ENCODE data around the gene GNG7.
"Not testable (repeated sequence)": the region's sequence is repeated elsewhere in the genome, so short reads cannot be mapped to it uniquely, and the experiment has no call there.

The GNG7 gene

GRCh38 chr19:2529942-2530341 lies 172.6 kb downstream of the GNG7 start:
- DNase-seq: not testable (repeated sequence)

- DNase-seq: peak; percentile 80
Measured at GRCh38 chr19:2529473-2529918, 173.0 kb downstream of the GNG7 start.

- no peak for DNase-seq
Measured at GRCh38 chr19:2528675-2529101, 173.8 kb downstream of the GNG7 start.

DNA sequence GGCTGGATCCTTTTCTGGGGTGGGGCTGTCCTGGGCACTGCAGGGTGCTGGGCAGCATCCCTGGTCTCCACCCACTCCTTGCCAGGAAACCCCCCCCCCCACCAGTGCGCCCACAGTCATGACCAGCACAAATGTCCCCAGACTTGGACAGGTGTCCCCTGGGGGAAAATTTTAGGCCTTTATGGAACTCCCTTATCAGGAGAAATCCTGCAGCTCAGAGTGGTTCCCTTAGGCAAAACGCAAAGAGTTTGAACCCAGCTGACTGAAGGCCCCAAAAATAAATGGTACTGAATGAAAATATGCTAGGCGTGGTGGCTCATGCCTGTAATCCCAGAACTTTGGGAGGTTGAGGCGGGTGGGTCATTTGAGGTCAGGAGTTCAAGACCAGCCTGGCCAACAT lies 174.8 kb downstream of the GNG7 start:
- no peak for DNase-seq

DNA sequence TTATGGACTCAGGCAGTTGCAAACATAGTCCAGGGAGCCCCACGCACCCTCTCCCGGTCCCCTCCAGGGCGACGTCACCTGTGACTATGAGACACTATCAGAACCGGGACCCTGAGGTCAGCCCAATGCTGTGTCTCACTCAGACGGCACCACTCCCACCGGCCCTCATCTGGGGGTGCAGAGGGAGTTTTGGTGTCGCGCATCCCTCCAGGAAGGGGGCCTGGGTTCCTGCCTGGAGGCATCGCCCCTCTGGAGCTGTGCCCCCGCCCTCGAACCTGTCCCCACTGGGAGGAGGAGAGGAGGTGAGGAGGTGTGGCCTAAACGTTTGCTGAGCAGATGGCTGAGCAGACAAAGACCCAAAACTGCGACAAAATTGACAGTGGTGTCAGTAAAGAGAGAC lies 175.3 kb downstream of the GNG7 start:
- DNase-seq: no peak

DNA sequence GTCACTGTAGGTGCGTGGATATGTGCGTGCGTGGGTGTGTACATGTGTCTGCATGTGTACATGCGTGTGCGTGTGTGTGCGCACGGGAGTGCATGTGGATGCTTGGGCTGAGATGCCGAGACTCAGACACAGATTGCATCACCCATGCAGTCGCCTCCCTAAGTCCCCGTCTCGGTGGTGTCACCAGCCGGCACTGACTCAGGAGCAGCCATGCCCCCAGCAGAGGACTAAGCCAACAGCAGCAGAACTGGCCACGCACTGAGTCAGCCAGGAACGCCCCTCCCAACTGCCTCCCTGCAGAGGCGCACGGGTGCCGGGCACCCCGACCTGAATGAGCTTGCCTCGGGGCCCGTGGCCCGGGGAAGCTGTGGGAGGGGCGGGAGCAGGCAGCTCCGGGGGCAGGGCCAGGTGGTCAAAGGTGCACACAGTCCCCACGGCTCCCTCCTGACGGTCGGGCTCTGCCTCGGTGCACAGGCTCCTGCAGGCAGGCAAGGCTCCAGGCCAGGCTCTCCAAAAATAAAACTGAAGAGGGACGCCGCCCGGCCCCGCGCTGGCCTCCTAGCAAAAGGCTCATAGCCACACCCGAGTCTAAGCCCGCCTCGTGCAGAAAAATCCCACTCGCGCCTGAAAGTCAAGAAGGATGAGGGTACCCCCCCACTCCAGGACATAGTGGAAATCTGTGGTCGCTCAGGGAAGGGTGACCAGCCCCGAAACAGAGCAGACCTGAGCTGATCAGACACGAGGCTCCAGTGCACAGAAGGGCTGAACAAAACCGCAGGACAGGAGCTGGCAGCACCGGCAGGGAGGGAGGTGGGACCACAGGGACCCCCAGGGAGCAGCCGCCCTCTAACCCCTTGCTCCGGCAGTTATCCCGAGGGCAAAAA lies 177.4 kb downstream of the GNG7 start:
- DNase-seq: peak; percentile 93

DNA sequence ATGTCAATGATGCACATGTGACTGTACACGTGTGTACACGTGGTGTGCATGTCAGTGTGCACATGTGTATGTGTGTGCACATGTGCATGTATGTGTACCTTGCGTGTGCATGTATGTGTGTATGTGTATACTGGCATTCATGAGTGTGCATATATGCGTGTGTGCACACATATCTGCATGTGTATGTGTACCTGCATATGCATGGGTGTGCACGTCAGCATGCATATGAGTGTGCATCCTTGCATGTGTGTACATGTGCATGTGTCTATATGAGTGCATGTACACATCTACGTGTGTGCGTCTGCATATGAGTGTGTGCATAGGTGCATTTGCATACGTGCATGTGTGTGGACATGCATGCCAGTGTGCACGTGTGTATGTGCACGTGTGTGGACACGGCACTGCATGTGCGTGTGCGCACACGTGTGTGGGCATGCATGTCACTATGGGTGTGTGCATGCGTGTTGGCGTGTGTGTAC lies 178.1 kb downstream of the GNG7 start:
- no peak for DNase-seq

DNA sequence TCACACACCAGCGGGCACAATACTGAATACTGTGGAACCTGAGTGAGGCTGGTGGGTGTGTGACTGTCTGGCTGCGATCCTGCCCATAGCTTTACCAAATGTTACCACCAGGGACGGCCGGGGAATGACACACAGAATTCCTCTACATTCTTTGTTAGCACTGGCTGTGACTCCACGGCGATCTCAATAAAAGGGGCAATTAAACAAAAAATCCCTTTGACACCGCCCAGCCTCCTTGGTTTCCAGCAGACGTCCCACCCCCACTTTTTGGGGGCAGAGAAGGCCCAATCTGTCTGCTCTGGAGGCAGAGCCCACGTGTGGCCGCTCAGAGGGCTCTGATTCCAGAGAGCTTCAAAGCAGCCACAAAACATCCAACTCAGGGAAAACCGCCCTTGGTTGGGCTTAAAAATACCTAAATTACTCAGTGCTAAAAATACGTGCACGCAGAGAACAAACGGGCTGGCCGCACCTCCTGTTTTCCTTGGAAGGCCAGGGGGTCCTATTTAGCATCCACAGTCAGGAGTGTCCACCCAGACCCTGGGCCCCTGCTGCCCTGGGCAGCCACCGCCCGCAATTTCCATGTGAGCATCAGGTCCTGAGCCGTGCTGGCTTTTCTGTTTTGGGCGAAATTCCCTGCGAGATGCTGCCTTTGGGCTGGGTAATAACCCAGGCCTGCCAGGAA lies 178.7 kb downstream of the GNG7 start:
- DNase-seq: peak; percentile 54

GRCh38 chr19:2519482-2519881 lies 183.0 kb downstream of the GNG7 start:
- DNase-seq: no peak

- DNase-seq: not testable (repeated sequence)
Measured at GRCh38 chr19:2518856-2519255, 183.6 kb downstream of the GNG7 start.

DNA sequence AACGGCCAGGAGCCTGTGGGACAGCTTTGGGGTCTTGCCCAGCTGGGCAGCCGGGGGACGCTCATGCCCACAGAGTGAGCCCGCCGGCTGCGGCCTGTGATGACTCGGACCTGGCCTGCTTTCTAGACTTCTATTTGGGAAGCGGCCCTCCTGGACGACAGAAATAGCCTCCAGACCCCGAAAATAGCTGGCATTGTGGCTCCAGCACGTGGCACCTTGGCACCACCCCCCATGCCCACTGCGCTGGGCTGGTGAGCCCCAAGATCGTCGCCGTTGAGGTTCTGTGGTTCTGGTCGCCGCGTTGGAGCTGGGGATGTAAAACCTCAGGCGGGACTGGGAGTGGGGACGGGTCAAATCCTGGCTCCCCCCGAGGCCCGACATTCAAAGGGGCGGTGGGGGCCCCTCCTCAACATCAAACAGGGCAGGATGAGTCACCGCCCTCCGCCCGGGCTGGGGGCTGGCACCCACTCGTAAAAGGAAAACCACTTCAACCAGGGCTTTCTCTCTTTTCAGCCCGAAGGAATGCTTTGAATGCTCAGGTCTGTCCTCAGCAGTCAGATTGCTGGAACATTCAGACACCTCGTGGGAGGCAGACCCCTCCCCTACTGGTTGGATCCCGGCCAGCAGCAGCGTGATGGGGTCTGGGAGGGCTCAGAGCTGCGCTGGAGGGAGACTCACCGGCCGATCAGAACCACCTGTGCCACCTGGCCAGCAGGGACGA lies 184.5 kb downstream of the GNG7 start:
- no peak for DNase-seq

- DNase-seq: no peak
Measured at GRCh38 chr19:2516727-2517126, 185.8 kb downstream of the GNG7 start.

DNA sequence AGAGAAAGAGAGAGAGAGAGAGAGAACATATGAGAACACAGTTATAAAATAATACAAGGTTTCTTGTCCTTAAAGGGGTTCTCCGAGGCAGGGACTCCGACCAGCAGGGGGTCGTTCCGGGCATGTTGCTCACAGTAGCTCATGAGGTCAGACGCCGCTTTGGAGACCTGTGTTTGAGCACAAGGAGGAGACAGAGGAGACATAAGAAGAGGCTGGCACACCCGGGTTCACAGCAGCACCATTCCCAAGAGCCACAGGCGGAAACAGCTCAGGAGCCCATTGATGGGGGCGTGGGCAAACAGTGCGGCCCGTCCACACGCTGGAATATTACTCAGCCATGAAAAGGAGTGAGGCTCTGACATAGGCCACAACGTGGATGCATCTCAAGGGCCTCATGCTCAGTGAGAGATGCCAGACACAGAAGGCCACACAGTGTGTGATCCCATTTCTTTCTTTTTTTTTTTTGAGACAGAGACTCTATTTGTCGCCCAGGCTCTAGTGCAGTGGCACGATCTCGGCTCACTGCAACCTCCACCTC lies 187.4 kb downstream of the GNG7 start:
- DNase-seq: no peak

DNA sequence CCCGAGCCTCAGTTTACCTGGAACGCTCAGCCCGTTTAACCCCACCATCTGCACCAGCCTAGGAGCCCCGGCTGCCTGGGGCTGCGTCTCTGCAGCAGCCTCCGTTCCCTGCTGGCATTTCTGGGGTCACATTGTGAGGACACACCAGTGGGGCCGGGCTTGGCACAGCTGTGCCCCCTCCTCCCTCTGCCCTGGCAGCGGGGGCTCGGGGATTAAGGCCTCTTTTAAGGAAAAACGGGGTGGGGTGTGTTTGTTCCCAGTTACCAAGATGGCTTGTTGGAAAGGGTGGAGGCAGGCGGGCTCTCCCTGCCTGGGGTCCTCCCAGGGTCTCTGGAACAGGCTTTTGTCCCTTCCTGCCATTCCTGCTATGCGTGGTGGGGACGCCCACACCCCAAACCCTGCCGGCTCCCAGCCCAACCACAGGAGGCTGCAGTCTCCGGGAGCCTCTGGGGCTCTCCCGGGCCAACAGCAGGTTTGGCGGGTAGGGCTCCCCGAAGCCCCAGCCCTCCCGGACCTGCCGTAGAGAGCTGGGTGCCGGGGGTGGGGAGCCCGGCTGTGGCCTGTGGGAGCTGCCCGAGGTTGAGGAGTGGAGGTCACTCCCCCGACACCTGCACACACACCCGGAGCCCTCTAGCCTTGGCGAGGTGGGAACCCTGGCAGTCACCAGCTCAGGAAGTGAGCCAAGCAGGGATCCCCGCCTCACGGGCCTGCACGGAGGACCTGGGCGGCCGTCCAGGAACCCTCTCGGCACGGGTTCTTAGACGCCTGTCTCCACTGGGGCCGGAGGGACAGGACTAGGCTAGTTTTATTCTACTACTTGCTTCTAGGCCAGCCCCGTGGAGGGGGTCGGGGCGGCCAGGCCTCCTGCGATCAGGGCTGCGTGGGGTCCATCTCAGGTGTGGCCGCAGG lies 189.7 kb downstream of the GNG7 start:
- no peak for DNase-seq

DNA sequence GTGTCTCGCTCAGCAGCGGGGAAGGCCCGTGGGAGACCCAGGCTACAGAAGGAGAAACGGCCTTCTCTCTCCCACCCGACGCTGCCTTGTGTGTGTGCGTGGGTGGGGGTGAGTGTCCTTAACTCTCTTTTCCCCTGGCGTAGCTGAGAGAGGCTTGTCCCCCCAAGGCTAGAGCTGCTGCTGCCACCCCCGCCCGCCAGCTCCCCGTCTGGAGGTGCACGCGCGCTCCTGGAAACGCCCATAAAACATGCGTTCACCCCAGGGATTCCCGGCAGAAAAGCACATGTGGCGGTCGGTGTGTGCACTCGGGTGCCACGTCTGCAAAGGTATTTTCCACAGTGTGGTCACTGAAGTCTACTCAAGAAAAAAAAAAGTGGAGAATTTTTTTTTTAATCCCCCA lies 190.5 kb downstream of the GNG7 start:
- DNase-seq: no peak

- DNase-seq: no peak
Measured at GRCh38 chr19:2511570-2511969, 190.9 kb downstream of the GNG7 start.

GRCh38 chr19:2509096-2509495 lies 193.4 kb downstream of the GNG7 start:
- DNase-seq: no peak

DNA sequence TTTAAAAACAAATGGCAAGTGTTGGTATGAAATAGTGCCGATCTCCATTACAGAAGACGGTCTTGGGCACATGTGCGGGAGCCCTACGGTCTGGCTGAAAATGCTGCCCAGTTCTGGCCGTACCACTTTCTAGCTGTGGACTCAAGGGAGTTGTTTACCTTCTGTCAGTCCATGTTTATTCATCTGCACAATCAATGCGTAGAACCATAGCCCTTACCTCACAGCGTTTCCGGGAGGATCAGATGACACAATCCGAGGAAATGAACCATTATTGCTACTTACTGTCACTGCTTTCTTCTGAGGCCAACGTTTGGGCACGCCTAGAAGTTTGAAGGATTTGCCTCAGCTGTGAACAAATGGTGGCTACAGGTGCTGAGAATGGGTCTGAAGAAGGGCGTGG lies 195.4 kb downstream of the GNG7 start:
- DNase-seq: no peak

DNA sequence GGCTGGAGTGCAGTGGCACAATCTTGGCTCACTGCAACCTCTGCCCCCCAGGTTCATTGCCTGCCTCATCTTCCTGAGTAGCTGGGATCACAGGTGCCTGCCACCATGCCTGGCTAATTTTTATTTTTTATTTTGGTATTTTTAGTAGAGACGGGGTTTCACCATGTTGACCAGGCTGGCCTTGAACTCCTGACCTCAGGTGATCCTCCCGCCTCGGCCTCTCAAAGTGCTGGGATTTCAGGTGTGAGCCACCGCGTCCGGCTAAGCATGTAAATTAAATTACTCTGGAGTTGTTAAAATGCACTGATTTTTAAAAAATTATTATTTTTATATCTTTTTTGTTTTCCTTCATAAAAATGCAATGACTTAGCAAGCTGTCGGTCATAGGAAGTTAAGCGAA lies 195.8 kb downstream of the GNG7 start:
- not testable (repeated sequence) for DNase-seq

DNA sequence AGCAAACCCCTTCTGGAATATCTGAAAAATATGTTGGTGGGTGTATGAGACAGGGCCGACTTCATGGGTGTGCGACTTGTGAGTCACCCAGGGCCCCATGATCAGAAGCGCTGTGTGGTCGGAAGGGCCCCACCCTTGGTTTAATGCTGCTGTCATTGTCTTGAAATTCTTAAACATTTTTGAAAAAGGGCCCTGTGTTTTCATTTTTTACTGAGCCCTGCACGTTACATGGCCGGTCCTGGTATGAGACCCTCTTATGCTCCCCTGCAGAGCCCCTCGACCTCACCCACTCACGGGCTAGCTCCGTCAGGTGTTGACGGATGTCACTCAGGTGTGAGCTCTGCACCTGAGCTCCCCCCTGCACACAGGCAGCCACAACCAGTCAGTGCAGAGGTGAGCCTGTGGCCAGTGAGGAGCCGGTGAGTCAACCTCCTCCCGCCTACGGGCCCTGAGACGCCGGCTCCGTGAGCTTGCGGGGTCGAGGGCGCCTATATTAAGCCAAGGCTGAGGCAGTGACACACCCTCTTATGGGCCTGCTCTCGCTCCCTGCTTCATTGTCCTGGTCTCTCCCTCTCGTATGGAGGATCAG lies 198.9 kb downstream of the GNG7 start:
- DNase-seq: no peak

DNA sequence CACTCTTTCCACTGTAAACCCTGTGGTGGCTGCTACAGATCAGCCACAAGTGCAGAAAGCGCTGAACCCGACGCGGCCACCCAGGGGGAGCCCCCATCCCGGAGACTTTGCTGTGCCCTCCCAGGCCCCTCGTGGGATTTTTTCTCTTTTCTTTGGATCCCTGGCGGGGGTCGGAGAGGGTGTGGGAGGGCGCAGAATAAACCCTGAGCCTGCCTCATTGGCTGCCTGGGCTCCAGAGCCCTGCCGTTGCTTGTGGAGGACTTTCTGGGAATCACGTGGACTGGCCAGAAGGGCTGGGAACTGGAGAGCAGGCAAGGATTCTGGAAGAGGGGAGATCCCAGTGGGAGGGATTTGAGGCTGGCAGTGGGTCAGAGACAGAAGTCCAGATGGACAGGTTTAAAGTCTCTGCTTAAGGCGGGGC lies 201.6 kb downstream of the GNG7 start:
- no peak for DNase-seq

DNA sequence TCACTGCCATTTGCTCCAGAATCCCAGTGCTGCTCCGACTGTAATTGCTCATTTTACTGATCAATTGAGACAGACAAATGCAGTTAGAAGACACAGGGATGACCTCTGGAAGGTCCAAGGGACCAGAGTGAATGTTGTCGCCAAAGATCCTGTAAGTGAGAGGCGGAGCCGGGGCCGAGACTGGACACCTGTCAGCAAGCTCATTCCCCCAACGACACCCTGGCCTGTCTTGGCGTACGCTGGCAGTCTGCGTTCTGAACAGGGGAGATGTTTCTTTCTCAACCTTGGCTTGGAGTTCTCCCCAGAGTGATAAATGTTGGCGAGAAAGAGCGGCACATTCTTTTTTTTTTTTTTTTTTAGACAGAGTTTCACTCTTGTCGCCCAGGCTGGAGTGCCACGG lies 202.3 kb downstream of the GNG7 start:
- no peak for DNase-seq

Measured in T1000 (cell line).